ENCODE measurements around the gene PRMT1.

PRMT1 gene

GRCh38 chr19:49651820-49652550 lies 25.1 kb upstream of the PRMT1 start:
- DNase-seq (ENCODE audit: low spot score), result no peak

- DNase-seq (ENCODE audit: low spot score), result no peak
Measured at GRCh38 chr19:49652551-49653465, 24.3 kb upstream of the PRMT1 start.

- DNase-seq (ENCODE audit: low spot score), result no peak
Measured at GRCh38 chr19:49653466-49653806, 23.6 kb upstream of the PRMT1 start.

GRCh38 chr19:49654581-49654980 lies 22.5 kb upstream of the PRMT1 start:
- DNase-seq (ENCODE audit: low spot score), result no peak

GRCh38 chr19:49655570-49656455 lies 21.3 kb upstream of the PRMT1 start:
- DNase-seq (ENCODE audit: low spot score), result no peak

GRCh38 chr19:49656456-49657109 lies 20.5 kb upstream of the PRMT1 start:
- DNase-seq (ENCODE audit: low spot score), result no peak

GRCh38 chr19:49657493-49658138 lies 19.5 kb upstream of the PRMT1 start:
- no peak for DNase-seq (ENCODE audit: low spot score)

- DNase-seq (ENCODE audit: low spot score), result no peak
Measured at GRCh38 chr19:49658139-49658517, 18.9 kb upstream of the PRMT1 start.

- DNase-seq (ENCODE audit: low spot score), result no peak
Measured at GRCh38 chr19:49658566-49659442, 18.3 kb upstream of the PRMT1 start.

- DNase-seq (ENCODE audit: low spot score), result no peak
Measured at GRCh38 chr19:49660338-49660961, 16.6 kb upstream of the PRMT1 start.

GRCh38 chr19:49662011-49662410 lies 15.1 kb upstream of the PRMT1 start:
- no peak for DNase-seq (ENCODE audit: low spot score)

GRCh38 chr19:49663224-49663623 lies 13.8 kb upstream of the PRMT1 start:
- DNase-seq (ENCODE audit: low spot score), result no peak

GRCh38 chr19:49664171-49665035 lies 12.7 kb upstream of the PRMT1 start:
- DNase-seq (ENCODE audit: low spot score), result peak; percentile 98

- DNase-seq (ENCODE audit: low spot score), result no peak
Measured at GRCh38 chr19:49665036-49665350, 12.1 kb upstream of the PRMT1 start.

- peak; percentile 96 for DNase-seq (ENCODE audit: low spot score)
Measured at GRCh38 chr19:49665351-49666119, 11.5 kb upstream of the PRMT1 start, which contains the start of the genes BCL2L12 and IRF3. Gene BCL2L12 (plus strand): TSS chr19:49665933. CDS start chr19:49666693, 760 bp downstream. Gene IRF3 (minus strand): TSS chr19:49665857. CDS start chr19:49664838, 1,019 bp downstream.

- no peak for DNase-seq (ENCODE audit: low spot score)
Measured at GRCh38 chr19:49666120-49666444, 11.0 kb upstream of the PRMT1 start.

GRCh38 chr19:49667473-49667872 lies 9.6 kb upstream of the PRMT1 start:
- DNase-seq (ENCODE audit: low spot score), result no peak

GRCh38 chr19:49669516-49669915 lies 7.6 kb upstream of the PRMT1 start:
- DNase-seq (ENCODE audit: low spot score), result no peak

Measured in SW480 (cell line).